ENCODE results near the gene RASSF3.

Gene RASSF3

GRCh38 chr12:64610079-64610659, at the start of gene RASSF3:
Gene RASSF3, plus strand, starts transcription at chr12:64610495. Its CDS starts 138 bp downstream, at chr12:64610633.
- H3K4me3 ChIP-seq (ENCODE audit: low read length) = peak within 1 kb of the TSS; percentile 63
- no peaks in the 10 kb centered on the region for H3K27me3 ChIP-seq (ENCODE audit: insufficient read depth, low read length)

GRCh38 chr12:64561302-64562136, 48.8 kb upstream of the RASSF3 start:
- H2AFZ ChIP-seq (ENCODE audit: low read depth, low read length) = no peak overlapping the region
- peaks cover 6% of the 10 kb centered on the region for H3K4me1 ChIP-seq (ENCODE audit: insufficient read depth, low read length)
- no peaks in the 10 kb centered on the region for H3K9me3 ChIP-seq (ENCODE audit: low read length)
- no peak overlapping the region for H3K4me3 ChIP-seq (ENCODE audit: low read length)
- no peaks in the 10 kb centered on the region for H3K36me3 ChIP-seq (ENCODE audit: insufficient read depth, low read length)
- no peaks in the 10 kb centered on the region for H3K27me3 ChIP-seq (ENCODE audit: insufficient read depth, low read length)

More at GRCh38 chr12:64610079-64610659, at the start of gene RASSF3:
- H3K36me3 ChIP-seq (ENCODE audit: insufficient read depth, low read length) = no peaks in the 10 kb centered on the region
- peak within 1 kb of the TSS; percentile 99 for H2AFZ ChIP-seq (ENCODE audit: low read depth, low read length)
- no peaks in the 10 kb centered on the region for H3K9me3 ChIP-seq (ENCODE audit: low read length)
- peaks cover 10% of the 10 kb centered on the region for H3K4me1 ChIP-seq (ENCODE audit: insufficient read depth, low read length)

- H3K9me3 ChIP-seq (ENCODE audit: low read length) = no peaks in the 10 kb centered on the region
Measured at GRCh38 chr12:64566122-64566521, 44.2 kb upstream of the RASSF3 start.

DNA sequence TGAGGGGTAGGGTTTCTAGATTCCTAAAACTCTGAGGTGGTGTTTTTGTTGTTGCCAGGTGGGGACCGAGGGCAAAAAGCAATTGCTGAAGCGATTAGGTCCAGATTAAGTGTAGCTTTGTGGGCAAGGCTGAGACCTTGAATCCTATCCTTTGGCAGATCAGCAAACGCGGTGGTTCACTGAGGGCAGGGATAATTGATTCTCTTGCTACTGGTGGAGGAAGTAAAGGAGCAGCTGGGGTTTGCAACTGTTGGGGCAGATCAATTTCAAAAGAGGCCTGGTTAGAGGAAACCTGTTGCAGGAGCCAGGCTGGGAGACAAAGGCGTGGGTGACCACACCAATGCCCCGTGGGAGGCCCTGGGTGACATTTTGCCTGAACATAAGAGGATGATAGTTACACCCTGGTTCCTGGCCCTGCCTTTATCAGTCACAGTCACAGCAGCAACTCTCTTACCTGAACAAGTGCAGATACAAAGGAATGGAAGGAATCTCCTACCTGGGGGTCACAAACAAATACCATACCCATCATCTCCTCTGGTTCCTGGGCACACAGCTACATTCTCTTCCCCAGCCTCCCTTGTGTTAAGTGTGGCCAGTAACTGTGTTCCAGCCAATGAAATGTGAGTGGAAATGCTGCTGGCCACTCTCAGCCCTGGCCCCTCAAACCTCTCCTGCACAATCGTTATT, 43.3 kb upstream of the RASSF3 start:
- no peaks in the 10 kb centered on the region for H3K27me3 ChIP-seq (ENCODE audit: insufficient read depth, low read length)

More at GRCh38 chr12:64566122-64566521, 44.2 kb upstream of the RASSF3 start:
- H2AFZ ChIP-seq (ENCODE audit: low read depth, low read length) = peak overlapping the region; percentile 23
- H3K27me3 ChIP-seq (ENCODE audit: insufficient read depth, low read length) = no peaks in the 10 kb centered on the region
- no peak overlapping the region for H3K4me3 ChIP-seq (ENCODE audit: low read length)
- no peaks in the 10 kb centered on the region for H3K36me3 ChIP-seq (ENCODE audit: insufficient read depth, low read length)
- H3K4me1 ChIP-seq (ENCODE audit: insufficient read depth, low read length) = peaks cover 9% of the 10 kb centered on the region

GRCh38 chr12:64567570-64567969, 42.7 kb upstream of the RASSF3 start:
- no peak overlapping the region for H2AFZ ChIP-seq (ENCODE audit: low read depth, low read length)
- H3K36me3 ChIP-seq (ENCODE audit: insufficient read depth, low read length) = no peaks in the 10 kb centered on the region
- H3K4me1 ChIP-seq (ENCODE audit: insufficient read depth, low read length) = peaks cover 7% of the 10 kb centered on the region
- H3K9me3 ChIP-seq (ENCODE audit: low read length) = no peaks in the 10 kb centered on the region
- H3K4me3 ChIP-seq (ENCODE audit: low read length) = no peak overlapping the region
- no peaks in the 10 kb centered on the region for H3K27me3 ChIP-seq (ENCODE audit: insufficient read depth, low read length)

More for the DNA sequence above, 43.3 kb upstream of the RASSF3 start:
- Histone ChIP-seq H2AFZ (ENCODE audit: low read depth, low read length) (no peak overlapping the region), H3K9me3 (ENCODE audit: low read length) (no peaks in the 10 kb centered on the region), H3K4me1 (ENCODE audit: insufficient read depth, low read length) (peaks cover 7% of the 10 kb centered on the region), H3K36me3 (ENCODE audit: insufficient read depth, low read length) (no peaks in the 10 kb centered on the region), H3K4me3 (ENCODE audit: low read length) (no peak overlapping the region)

DNA sequence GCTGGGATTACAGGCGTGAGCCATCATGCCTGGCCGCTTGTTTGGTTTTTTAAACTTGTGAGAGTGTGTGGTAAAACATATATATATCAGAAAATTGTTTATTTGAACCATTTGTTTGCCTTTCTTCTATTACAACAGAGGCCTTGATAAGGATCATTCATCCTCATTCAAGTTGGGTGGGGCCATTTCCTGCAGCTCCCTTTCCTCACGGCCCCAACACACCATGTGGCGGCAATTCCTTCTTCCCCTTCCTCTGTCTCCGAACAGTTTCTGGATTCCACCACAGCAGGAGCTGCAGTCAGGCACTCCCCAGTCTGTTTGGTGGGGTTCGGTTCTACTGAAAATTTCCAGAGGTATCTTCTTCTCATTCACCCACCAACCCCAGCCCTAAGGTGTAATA, 42.0 kb upstream of the RASSF3 start:
- H3K27me3 ChIP-seq (ENCODE audit: insufficient read depth, low read length) = no peaks in the 10 kb centered on the region

GRCh38 chr12:64569923-64570691, 40.2 kb upstream of the RASSF3 start:
- Histone ChIP-seq H2AFZ (ENCODE audit: low read depth, low read length) (peak overlapping the region; percentile 53), H3K4me3 (ENCODE audit: low read length) (no peak overlapping the region), H3K9me3 (ENCODE audit: low read length) (peaks cover 6% of the 10 kb centered on the region), H3K36me3 (ENCODE audit: insufficient read depth, low read length) (no peaks in the 10 kb centered on the region), H3K4me1 (ENCODE audit: insufficient read depth, low read length) (peaks cover 7% of the 10 kb centered on the region), H3K27me3 (ENCODE audit: insufficient read depth, low read length) (no peaks in the 10 kb centered on the region)

More for the DNA sequence above, 42.0 kb upstream of the RASSF3 start:
- Histone ChIP-seq H3K4me3 (ENCODE audit: low read length) (no peak overlapping the region), H3K4me1 (ENCODE audit: insufficient read depth, low read length) (peaks cover 7% of the 10 kb centered on the region), H2AFZ (ENCODE audit: low read depth, low read length) (no peak overlapping the region), H3K36me3 (ENCODE audit: insufficient read depth, low read length) (no peaks in the 10 kb centered on the region), H3K9me3 (ENCODE audit: low read length) (no peaks in the 10 kb centered on the region)

DNA sequence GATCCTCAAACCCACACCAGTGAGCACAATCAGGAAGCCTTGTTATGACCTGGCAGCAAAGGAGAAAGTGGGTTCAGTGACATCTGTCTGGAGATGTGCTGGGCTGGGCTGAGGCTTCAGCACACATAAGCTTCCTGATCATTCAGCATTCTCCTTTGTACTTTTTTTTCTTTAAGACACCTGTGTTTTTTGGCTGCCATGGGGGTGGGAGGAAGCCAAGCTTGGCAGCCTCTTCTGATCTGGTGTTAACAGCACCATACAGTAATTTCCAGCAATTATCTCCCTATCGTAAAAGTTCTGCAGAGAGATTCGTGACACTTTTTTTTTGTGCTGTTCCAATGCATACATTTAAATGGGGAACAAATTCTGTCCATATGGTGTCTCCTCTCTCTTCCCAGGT, 38.9 kb upstream of the RASSF3 start:
- Histone ChIP-seq H3K4me3 (ENCODE audit: low read length) (no peak overlapping the region), H3K27me3 (ENCODE audit: insufficient read depth, low read length) (no peaks in the 10 kb centered on the region), H3K4me1 (ENCODE audit: insufficient read depth, low read length) (peaks cover 3% of the 10 kb centered on the region), H3K36me3 (ENCODE audit: insufficient read depth, low read length) (no peaks in the 10 kb centered on the region), H2AFZ (ENCODE audit: low read depth, low read length) (no peak overlapping the region), H3K9me3 (ENCODE audit: low read length) (peaks cover 9% of the 10 kb centered on the region)

DNA sequence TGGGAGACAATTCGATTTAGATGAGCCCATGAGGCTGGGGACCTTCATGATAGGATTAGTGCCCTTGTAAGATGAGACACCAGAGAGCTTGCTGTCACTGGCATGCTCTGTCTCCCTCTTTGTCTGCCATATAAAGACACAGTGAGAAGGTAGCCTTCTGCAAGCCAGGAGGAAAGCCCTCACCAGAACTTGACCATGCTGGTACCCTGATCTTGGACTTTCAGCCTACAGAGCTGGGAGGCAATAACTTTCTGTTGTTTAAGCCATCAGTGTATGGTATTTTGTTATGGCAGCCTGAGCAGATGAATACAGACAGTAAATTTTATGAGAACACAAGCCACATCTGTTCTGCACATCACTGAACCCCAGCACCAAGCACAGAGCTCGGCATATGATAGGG, 38.1 kb upstream of the RASSF3 start:
- no peak overlapping the region for H3K4me3 ChIP-seq (ENCODE audit: low read length)
- peaks cover 3% of the 10 kb centered on the region for H3K4me1 ChIP-seq (ENCODE audit: insufficient read depth, low read length)
- no peak overlapping the region for H2AFZ ChIP-seq (ENCODE audit: low read depth, low read length)
- peaks cover 9% of the 10 kb centered on the region for H3K9me3 ChIP-seq (ENCODE audit: low read length)
- no peaks in the 10 kb centered on the region for H3K27me3 ChIP-seq (ENCODE audit: insufficient read depth, low read length)
- H3K36me3 ChIP-seq (ENCODE audit: insufficient read depth, low read length) = no peaks in the 10 kb centered on the region

DNA sequence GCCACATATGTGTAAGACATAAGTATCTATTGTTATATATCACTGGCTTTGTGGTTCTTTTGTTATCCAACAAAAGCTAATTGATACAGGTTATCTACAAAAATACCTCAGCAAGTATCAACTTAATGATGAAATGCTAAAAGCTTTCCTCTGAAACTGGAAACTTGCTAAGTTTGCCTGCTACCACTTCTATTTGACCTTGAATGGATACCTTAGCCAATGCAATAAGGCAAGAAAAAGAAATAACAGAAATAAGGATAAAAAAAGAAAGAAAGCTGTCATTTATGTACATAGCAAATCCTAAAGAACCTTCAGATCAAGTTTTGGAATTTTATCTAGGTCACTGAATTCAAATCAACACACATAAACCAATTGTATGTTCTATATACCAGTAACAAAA, 35.5 kb upstream of the RASSF3 start:
- no peak overlapping the region for H2AFZ ChIP-seq (ENCODE audit: low read depth, low read length)
- no peak overlapping the region for H3K4me3 ChIP-seq (ENCODE audit: low read length)
- no peaks in the 10 kb centered on the region for H3K36me3 ChIP-seq (ENCODE audit: insufficient read depth, low read length)
- H3K4me1 ChIP-seq (ENCODE audit: insufficient read depth, low read length) = peaks cover 3% of the 10 kb centered on the region
- no peaks in the 10 kb centered on the region for H3K27me3 ChIP-seq (ENCODE audit: insufficient read depth, low read length)
- H3K9me3 ChIP-seq (ENCODE audit: low read length) = peaks cover 9% of the 10 kb centered on the region

DNA sequence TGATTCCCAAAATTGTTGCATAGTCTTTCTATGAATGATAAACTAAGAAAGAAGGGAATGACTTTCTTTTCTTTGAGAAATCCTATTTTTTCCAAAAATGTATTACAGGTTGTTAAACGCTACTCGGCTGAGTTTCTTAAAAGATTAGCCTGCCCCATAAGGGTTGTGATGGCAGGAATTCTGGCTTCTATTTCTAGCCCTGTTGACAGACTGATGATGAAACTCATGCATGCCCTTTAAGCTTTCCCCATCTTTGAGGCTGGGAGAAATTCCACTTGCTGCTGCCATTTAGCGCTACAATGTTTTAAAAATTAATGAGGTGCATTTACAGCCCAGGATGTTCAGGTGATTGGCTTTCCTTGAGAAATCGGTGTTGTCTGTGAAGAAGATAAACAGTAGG, 33.2 kb upstream of the RASSF3 start:
- Histone ChIP-seq H3K27me3 (ENCODE audit: insufficient read depth, low read length) (no peaks in the 10 kb centered on the region), H2AFZ (ENCODE audit: low read depth, low read length) (no peak overlapping the region)

GRCh38 chr12:64578566-64578965, 31.7 kb upstream of the RASSF3 start:
- H3K9me3 ChIP-seq (ENCODE audit: low read length) = peaks cover 8% of the 10 kb centered on the region
- no peak overlapping the region for H3K4me3 ChIP-seq (ENCODE audit: low read length)
- no peak overlapping the region for H2AFZ ChIP-seq (ENCODE audit: low read depth, low read length)
- no peaks in the 10 kb centered on the region for H3K27me3 ChIP-seq (ENCODE audit: insufficient read depth, low read length)
- no peaks in the 10 kb centered on the region for H3K36me3 ChIP-seq (ENCODE audit: insufficient read depth, low read length)
- no peaks in the 10 kb centered on the region for H3K4me1 ChIP-seq (ENCODE audit: insufficient read depth, low read length)

More for the DNA sequence above, 33.2 kb upstream of the RASSF3 start:
- Histone ChIP-seq H3K4me1 (ENCODE audit: insufficient read depth, low read length) (no peaks in the 10 kb centered on the region), H3K4me3 (ENCODE audit: low read length) (no peak overlapping the region), H3K36me3 (ENCODE audit: insufficient read depth, low read length) (no peaks in the 10 kb centered on the region), H3K9me3 (ENCODE audit: low read length) (peaks cover 9% of the 10 kb centered on the region)
